Ecto neural progenitor cell (in vitro differentiated cells): ENCODE results near the gene B4GALT4.
"Not testable (repeated sequence)": the region's sequence is repeated elsewhere in the genome, so short reads cannot be mapped to it uniquely, and the experiment has no call there.

Source experiments
- DNase-seq: peaks from one replicate; pipeline ENCODE4 v3.0.0-alpha.2; 2018; ENCODE audit warnings: low spot score

Gene B4GALT4, protein sequence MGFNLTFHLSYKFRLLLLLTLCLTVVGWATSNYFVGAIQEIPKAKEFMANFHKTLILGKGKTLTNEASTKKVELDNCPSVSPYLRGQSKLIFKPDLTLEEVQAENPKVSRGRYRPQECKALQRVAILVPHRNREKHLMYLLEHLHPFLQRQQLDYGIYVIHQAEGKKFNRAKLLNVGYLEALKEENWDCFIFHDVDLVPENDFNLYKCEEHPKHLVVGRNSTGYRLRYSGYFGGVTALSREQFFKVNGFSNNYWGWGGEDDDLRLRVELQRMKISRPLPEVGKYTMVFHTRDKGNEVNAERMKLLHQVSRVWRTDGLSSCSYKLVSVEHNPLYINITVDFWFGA

DNA sequence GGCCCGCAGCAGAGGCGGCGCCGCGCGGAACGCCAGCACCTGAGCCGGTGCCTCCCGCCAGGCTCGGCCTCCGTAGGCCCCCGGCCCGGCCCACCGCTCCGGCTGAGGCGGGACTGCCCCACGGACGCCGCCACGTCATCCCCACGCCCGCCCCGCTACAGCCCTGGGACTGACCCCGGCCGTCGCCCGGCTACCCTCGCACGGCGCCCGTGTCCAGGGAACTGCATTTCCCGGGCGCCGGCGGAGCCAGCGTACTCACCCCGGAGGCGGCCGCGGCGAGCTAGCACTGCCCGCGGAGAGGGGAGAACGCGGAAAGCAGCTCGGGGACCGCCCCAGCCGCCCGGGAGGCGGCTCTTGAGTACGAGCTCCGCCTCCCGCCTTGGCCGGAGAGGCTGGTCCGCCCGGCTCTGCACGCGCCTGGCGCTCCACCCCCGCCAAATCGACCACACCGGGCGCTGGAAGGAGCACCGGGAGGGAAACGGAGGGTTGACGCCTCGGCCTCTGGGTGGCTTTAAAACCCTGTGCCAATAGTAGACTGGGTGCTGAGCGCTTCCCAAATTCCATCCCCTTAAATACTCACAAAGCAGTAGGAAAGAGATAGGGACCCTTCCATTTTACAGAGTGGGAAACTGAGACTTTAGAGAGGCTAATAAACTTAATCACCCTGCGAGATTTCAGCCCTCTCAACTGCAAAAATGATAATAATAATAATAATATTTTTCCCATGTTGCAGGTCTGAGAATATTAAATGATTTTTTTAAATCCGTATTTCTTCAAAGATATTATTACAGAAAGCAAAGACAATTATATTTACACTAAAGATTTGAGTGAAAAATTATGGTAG lies at the start of gene B4GALT4:
B4GALT4 (minus strand) TSS at position 288 of the 844 bp plus-strand sequence. CDS start 10,779 bp downstream, outside the sequence.
- DNase-seq = peak; percentile 92

DNA sequence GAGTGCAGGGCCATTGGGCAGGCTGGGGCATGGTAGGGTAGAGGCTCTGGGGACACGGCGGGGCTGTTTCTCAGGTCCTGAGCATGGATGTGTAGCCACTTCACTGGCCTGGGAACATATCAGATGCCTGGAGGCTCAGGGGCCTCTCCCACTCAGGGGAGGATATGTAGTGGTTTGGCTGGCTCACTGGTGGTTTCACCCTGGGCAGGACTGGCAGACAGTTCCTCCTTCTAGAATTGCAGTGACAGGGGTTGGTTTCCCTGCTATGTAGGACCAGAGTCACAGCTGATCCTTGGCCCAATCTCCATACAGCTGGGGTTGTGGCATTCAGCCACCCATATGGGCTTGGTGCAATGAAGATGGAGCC lies 48.7 kb upstream of the B4GALT4 start:
- no peak for DNase-seq

DNA sequence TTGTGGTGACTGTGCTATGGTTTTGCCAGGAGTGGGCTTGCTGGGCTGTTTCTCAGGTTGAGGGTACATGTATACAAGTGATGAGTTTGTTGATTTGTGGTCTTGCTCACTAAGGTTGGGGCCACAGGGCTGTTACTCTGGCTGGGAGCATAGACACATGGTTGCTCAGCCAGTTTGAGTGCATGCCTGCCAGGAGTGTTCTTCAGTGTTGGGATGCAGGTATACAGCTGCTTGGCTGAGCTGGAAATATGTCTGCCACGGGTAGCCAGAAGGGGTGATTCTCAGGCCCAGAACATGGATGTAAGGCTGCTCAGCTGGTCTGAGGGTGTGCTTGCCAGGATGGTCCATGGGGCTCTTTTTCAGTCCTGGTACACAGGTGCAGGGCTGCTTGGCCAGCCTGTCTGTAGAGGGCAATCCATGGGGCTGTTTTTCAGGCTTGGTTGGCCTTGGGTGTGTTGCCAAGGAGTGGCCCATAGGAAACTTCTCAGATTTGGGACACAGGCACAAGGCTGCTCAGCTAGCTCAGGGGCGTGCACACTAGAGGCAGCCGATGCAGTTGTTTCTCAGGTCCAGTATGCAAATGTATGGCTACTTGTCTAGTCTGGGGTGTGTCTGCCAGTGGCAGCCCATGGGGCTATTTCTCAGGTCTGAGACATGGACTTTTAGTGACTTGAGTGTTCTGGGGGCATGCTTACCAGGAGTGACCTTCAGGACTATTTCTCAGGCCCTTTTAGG lies 48.2 kb upstream of the B4GALT4 start:
- DNase-seq = no peak

DNA sequence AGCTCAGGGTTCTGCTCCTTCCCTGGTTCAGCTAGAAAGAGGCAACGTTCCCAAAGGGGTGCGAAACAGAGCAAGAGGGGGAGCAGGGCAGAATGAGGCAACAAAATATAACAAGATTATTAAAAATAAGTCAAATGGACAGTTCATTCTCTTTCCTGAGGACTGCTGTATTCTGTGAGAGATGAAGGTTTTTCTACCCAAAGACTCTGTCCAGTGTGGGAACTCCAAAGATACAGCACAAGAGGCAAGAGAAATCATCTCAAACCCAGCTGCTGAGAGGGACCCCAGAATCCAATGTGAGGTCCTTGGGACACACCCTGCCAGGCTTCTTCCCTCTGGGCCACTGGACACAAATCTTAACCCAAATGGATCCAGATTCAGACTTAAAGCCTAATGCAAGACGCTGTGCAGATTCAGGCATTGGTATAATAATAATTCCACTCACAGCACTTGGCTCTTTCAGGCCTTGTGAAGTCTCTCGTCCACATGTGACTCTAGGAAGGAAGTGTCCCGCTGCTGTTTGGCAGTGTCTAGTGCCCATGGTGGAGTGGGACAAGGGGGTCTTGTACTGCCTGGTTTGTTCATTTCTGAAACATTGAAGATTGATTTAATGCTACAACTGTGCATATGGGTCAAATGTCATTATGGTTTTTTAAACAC lies 39.0 kb upstream of the B4GALT4 start:
- no peak for DNase-seq

DNA sequence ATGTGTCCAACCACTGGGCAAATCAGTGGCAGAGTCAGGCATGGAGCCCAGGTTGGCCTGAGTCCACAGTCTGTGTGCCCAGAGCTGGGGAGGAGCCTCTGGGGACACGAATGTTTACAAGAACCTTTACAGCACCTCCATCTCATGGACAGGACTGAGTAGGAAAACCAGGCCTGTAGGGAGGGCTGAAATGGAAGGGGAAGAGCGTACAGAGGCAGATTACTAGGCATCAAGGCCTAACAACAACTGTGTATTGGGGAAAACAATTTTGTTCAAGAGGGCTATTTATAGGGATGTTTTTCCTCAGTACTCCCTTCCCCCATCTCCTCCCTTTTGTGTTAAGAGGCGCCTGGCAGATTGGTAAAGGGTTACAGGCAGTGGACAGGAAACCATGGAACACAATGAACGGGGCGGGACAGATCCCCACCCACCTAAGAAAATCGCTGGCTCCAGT lies 38.5 kb upstream of the B4GALT4 start:
- no peak for DNase-seq

DNA sequence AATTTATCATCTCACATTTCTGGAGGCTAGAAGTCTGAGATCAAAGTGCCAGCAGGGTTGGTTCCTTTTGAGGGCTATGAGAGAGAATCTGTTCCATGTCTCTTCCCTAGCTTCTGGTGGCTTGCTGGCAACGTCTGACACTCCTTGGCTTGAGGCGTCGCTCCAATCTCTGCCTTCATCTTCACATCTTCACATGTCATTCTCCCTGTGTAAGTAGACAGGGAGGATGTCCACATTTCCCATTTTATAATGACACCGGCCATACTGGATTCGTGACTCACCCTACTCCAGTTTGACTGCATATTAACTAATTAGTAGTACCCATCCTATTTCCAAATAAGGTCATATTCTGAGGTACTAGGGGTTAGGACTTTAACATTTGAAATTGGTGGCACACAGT lies 36.0 kb upstream of the B4GALT4 start:
- no peak for DNase-seq

DNA sequence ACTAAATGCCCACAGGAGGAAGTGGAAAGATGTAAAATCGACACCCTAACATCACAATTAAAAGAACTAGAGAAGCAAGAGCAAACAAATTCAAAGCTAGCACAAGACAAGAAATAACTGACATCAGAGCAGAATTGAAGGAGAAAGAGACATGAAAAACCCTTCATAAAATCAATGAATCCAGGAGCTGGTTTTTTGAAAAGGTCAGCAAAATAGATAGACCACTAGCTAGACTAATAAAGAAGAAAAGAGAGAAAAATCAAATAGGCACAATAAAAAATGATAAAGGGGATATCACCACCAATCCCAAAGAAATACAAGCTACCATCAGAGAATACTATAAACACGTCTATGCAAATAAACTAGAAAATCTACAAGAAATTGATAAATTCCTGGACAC lies 29.5 kb upstream of the B4GALT4 start:
- DNase-seq = not testable (repeated sequence)

DNA sequence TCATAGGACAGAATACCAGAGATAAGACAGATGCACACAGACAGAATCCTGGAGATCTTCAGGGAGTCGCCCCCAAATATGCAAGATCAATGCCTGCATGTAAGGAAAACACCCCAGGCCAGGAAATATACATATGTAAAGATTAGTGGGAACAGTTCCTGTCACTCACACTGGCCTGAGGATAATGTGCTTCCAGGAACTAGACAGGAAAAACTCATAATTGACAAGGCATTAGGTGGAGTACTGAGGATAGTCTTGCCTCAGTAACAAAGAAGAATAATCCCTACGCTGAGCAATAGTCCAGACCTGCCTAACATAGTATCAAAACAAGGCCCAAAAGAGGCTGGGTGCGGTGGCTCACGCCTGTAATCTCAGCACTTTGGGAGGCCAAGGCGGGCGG lies 20.4 kb upstream of the B4GALT4 start:
- no peak for DNase-seq

DNA sequence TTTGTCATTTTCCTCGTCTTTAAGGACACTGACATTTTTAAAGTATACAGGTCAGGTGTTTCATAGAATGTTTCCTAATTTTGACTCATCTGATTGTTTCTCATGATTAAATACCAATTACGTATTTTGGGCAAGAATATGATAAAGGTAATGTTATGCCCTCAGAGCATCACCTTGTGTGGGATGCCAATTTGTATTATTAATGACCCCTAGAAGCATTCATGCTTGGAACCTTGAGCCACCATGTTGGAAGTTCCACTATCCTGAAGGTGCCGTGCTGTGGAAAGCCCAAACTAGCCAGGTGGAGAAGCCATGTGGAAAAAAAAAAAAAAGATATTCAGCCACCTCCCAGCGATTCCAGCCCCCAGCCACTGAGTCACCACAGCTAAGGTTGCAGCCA lies 19.1 kb upstream of the B4GALT4 start:
- no peak for DNase-seq

DNA sequence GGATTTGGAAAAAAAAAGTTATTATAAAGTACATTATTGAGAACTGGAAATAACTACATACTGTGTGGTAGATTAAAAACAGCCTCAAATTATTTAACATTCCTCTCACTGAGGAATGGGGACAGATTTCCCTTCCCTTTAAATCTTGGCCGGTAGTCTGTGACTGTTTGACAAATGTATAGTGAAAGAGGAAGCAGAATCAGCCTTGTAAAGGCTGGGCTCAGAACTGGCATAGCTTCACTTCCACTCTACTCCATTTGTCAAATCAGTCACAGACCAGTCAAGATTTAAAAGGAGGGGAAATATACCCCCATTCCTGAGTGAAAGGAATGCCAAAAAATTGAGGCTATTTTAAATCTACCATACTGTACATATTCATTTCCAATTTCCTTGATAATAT lies 18.2 kb upstream of the B4GALT4 start:
- DNase-seq = no peak

DNA sequence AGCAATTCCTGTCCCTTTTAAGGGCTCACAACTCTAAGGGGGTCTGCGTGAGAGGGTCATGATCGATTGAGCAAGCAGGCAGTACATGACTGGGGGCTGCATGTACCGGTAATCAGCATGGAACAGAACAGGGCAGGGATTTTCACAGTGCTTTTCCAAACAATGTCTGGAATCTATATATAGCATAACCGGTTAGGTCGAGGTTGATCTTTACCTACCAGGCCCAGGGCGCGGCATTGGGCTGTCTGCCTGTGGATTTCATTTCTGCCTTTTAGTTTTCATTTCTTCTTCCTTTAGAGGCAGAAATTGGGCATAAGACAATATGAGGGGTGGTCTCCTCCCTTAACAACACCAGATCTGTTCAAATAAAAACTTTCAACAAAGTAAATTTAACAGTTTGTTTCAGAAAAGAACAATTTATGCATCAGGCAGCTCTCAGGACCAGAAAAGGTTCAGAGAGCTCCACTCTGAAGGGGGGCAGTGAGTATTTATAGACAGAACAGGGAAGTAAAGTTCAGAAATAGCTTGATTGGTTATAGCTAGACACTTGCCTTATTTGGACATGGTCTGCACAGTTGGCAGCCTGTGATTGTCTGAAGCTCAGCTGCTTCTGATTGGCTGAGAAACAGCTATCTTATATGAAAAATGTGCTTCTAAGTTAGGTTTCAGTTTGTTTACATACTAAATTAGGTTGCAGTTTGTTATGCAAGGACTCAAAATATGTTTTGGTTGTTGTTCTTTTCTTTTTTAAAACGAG lies 17.2 kb upstream of the B4GALT4 start:
- no peak for DNase-seq

DNA sequence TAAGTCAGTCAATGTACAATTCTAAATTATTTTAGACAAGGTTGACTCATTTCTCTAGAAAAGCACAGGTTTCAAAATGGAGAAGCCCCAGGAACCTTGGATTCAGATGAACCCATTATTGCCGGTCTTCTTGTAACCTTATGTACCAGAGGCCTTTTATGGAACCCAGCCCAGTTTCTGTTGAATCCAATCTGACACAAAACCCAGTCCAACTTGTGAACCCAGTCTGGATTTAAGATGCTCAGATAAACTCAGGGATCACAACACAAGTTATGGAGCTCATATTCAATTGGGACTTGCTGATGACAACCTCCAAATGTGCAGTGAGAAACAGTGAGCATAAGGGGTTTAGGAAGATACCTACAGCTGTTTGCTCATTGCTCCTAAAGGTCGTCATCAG lies 16.4 kb upstream of the B4GALT4 start:
- DNase-seq = no peak

DNA sequence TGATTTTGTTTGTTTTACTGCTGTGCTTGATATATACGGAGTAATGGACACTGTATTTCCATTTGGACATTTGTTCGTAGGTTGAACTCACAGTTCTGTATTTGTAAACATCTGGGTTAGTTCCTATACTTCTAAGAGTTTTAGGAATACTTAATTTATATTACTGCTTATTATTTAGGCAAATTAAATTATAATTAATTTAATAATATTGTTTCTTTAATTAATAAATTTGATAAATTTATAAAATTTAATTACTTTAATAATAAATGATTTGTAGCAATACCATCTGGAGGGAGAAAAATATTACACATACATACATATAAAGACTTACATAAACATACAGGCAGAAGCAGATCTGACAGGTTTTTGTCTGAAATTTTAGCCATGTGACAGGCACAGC lies 14.5 kb upstream of the B4GALT4 start:
- DNase-seq = no peak

DNA sequence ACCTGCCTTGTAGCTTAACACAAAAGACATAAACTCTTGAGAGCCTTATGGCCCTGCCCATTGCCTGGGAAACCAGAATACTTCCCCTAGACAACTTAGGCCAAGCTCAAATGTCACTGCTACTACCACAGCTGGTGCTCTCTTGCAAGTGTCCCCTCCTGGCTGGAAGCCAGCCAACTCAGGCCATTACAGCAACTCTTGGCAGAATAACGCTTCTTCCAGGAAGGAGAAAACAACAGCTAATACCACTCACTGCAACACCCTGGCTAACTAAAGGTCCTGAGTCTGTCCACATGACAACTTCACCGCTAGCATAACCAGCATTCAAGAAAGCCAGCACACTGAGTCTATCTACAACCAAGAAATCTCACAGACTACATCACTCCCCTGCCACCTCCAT lies 5.1 kb upstream of the B4GALT4 start:
- DNase-seq = no peak

DNA sequence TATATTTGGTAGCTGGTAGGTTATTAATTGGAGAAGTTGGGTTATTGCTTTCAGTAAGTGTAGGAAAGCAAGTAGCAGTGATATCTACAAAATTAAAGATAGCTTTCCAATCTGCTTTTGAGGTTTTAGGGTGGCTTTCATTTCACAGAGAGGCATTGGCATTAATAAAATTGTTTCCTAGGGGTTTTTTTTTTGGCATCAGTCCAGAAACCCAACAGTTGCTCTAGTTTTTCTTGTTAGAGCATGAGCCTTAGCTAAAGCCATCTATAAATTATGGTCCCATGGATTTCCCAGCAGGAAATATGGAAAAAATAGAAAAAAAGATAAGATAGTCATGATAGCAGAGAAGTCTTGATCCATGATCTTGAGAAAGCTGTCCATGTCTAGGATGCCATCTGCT lies 3.0 kb upstream of the B4GALT4 start:
- DNase-seq = no peak

DNA sequence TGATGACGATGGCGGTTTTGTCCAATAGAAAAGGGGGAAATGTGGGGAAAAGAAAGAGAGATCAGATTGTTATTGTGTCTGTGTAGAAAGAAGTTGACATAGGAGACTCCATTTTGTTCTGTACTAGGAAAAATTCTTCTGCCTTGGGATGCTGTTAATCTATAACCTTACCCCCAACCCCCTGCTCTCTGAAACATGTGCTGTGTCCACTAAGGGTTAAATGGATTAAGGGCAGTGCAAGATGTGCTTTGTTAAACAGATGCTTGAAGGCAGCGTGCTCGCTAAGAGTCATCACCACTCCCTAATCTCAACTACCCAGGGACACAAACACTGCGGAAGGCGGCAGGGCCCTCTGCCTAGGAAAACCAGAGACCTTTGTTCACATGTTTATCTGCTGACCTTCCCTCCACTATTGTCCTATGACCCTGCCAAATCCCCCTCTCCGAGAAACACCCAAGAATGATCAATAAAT lies 2.4 kb upstream of the B4GALT4 start:
- not testable (repeated sequence) for DNase-seq

DNA sequence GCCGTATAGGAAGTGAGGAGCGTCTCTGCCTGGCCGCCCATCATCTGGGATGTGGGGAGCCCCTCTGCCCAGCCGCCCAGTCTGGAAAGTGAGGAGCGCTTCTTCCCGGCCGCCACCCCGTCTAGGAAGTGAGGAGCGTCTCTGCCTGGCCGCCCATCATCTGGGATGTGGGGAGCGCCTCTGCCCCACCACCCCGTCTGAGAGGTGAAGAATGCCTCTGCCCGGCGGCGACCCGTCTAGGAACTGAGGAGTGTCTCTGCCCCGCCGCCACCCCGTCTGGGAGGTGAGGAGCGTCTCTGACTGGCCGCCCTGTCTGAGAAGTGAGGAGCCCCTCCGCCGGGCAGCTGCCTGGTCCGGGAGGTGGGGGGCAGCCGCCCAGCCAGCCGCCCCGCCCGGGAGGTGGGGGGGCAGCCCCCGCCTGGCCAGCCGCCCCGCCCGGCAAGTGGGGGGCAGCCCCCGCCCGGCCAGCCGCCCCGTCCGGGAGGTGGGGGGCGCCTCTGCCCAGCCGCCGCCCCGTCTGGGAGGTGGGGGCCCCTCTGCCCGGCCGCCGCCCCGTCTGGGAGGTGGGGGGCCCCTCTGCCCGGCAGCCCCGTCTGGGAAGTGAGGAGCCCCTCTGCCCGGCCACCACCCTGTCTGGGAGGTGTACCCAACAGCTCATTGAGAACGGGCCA lies 1.8 kb upstream of the B4GALT4 start:
- not testable (repeated sequence) for DNase-seq

DNA sequence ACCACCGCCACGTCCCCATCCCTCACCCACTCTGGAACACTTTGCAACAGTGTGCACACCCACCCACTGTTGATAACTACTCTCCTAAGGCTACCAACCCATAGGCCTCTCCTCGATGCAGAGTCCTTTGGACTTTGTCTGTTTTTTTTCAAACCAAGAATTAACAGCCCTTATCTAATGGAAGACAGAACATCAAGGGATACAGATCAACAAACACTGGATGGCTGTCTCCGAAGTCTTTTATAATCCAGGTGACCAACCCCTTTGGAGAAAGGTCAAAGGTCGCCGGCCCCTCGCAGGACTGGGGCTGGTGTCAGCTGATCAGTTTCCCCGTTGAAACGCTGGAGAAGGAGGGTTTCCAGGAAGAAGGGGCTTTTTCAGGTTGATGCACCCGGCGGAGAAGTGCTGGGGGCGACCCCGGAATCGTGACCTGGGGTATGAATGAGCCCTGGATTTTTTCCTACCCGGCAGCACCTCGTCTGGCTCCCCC lies 532 bp downstream of the B4GALT4 start:
- DNase-seq = peak; percentile 79

DNA sequence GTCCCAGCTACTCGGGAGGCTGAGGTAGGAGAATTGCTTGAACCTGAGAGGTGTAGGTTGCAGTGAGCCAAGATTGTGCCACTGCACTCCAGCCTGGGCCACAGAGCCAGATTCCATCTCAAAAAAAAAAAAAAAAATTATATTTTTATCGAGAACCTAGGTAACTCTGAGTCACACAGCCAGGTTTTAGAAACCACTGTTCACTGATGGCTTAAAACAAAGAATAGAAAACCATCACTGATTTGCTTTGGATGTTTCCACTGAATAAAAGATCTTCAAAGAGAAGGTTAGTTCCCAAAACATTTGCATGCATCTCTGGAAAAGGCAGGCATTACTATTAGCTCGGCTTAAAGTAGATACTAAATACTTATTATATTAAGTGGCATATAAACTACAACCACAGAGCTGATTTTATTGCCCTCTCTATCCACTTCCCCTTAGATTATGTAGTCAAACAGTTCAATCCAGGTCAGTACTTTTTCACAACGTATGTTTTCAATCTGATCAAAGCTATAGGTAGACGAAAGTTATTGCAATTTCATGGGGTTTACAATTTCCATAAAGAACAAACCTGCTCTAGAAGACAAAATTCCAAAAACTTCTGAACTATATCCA lies 1.4 kb downstream of the B4GALT4 start:
- DNase-seq = no peak

DNA sequence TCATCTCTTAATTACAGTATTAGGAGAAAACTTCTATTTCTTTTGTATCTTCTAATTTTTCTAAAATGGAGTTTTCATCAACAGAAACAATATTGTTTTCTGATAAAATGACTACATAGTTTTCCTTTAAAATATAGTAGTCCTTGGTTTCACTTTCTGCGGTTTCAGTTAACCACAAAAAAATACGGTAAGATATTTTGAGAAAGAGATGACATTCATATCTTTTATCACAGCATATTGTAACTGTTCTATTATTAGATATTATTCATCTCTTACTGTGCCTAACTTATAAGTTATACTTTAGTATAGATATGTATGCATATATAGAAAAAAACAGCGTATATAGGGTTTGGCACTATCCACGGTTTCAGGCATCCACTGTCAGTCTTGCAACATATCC lies 2.3 kb downstream of the B4GALT4 start:
- no peak for DNase-seq
